OCI-LY1 (cell line): Measurements from ENCODE around the gene NEURL3.

Experiments
- EZH2 ChIP-seq: fragments of 200-600 bp; sonication (generic), shearing (Covaris generic); IDR thresholded peaks from 2 replicates; pipeline ENCODE4 v1.8.0; 2017; ENCODE audit warnings: borderline replicate concordance, mixed run types, mild to moderate bottlenecking, antibody characterized with exemption, low read length, moderate library complexity, mixed read lengths
- TF ChIP-seq, protein P1 (sequence below): fragments of 200-600 bp; sonication (generic), shearing (Covaris generic); IDR thresholded peaks from 2 replicates; pipeline ENCODE4 v1.5.1; 2017; ENCODE audit warnings: mild to moderate bottlenecking, antibody characterized with exemption, low read length, moderate library complexity, mixed read lengths

DNA sequence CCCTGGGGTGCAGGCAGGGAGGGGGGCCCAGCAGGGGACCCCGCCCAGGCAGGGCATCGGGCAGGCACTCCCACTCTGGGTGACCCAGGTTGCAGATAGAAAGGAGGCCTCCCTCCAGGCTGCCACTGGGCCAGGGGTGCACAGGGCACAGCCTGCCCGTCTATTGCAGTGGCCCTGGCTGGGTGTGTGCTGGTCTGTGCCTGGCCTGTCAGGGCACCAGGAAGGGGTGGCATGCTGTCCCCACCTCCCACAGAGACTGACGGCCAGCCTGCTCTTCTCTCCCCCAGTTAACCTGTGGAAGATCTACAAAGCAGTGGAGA lies 44.3 kb upstream of the NEURL3 start:
- TF ChIP-seq, protein P1, sequence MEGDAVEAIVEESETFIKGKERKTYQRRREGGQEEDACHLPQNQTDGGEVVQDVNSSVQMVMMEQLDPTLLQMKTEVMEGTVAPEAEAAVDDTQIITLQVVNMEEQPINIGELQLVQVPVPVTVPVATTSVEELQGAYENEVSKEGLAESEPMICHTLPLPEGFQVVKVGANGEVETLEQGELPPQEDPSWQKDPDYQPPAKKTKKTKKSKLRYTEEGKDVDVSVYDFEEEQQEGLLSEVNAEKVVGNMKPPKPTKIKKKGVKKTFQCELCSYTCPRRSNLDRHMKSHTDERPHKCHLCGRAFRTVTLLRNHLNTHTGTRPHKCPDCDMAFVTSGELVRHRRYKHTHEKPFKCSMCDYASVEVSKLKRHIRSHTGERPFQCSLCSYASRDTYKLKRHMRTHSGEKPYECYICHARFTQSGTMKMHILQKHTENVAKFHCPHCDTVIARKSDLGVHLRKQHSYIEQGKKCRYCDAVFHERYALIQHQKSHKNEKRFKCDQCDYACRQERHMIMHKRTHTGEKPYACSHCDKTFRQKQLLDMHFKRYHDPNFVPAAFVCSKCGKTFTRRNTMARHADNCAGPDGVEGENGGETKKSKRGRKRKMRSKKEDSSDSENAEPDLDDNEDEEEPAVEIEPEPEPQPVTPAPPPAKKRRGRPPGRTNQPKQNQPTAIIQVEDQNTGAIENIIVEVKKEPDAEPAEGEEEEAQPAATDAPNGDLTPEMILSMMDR, result no peak
- TF ChIP-seq EZH2, result no peak
